Rectal smooth muscle tissue (tissue), 1 donor: ENCODE measurements around the gene TBCEL.

Experiments
- H3K27ac ChIP-seq: one replicate; pipeline ENCODE4 v1.7.0; 2013; ENCODE audit warnings: low read depth, low read length, inconsistent platforms
- H3K27me3 ChIP-seq: one replicate; pipeline ENCODE4 v1.7.0; 2013; ENCODE audit warnings: low read length; ENCODE audit not compliant: control insufficient read depth, insufficient read depth
- H3K36me3 ChIP-seq: one replicate; pipeline ENCODE4 v1.7.0; 2013; ENCODE audit warnings: low read length; ENCODE audit not compliant: control insufficient read depth, insufficient read depth
- H3K4me1 ChIP-seq: one replicate; pipeline ENCODE4 v1.7.0; 2013; ENCODE audit warnings: low read length; ENCODE audit not compliant: control insufficient read depth, insufficient read depth
- H3K4me3 ChIP-seq: one replicate; pipeline ENCODE4 v1.7.0; 2013; ENCODE audit warnings: low read length
- H3K9ac ChIP-seq: one replicate; pipeline ENCODE4 v1.7.0; 2013; ENCODE audit warnings: low read length

TBCEL gene, protein sequence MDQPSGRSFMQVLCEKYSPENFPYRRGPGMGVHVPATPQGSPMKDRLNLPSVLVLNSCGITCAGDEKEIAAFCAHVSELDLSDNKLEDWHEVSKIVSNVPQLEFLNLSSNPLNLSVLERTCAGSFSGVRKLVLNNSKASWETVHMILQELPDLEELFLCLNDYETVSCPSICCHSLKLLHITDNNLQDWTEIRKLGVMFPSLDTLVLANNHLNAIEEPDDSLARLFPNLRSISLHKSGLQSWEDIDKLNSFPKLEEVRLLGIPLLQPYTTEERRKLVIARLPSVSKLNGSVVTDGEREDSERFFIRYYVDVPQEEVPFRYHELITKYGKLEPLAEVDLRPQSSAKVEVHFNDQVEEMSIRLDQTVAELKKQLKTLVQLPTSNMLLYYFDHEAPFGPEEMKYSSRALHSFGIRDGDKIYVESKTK

GRCh38 chr11:121023848-121024751, at the start of gene TBCEL:
Gene TBCEL (plus strand): TSS chr11:121024102. CDS start chr11:121045691, 21,589 bp downstream.
- H3K27ac ChIP-seq = peak within 1 kb of the TSS; percentile 42

GRCh38 chr11:120974466-120974865, 49.4 kb upstream of the TBCEL start:
- Histone ChIP-seq H3K4me1 (no peaks in the 10 kb centered on the region), H3K4me3 (no peak overlapping the region), H3K27ac (no peak overlapping the region), H3K36me3 (no peaks in the 10 kb centered on the region), H3K27me3 (no peaks in the 10 kb centered on the region), H3K9ac (no peak overlapping the region)

More at GRCh38 chr11:121023848-121024751, at the start of gene TBCEL:
- Histone ChIP-seq H3K4me3 (peak within 1 kb of the TSS; percentile 85), H3K9ac (peak within 1 kb of the TSS; percentile 34), H3K4me1 (peaks cover 7% of the 10 kb centered on the region), H3K27me3 (no peaks in the 10 kb centered on the region), H3K36me3 (no peaks in the 10 kb centered on the region)

DNA sequence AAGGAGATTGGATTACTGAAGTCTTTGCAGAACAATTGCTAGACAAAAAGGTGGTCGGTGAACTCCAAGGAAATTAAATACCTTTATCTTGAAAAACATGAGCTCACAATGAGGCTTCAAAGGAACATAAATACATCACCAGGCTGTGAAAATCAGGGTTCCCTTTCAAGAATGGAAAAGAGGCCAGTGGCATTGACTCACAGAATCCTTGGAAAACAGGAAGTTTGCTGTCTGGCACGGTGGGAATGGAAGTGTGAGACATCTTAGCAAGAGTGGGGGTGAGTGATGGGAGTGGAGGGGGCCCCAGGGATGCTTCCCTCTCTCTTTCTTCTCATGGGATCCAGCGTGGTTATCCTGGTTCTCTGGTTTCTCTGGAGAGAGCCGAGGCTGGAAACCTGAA, 48.9 kb upstream of the TBCEL start:
- H3K36me3 ChIP-seq = no peaks in the 10 kb centered on the region
- no peak overlapping the region for H3K27ac ChIP-seq
- no peaks in the 10 kb centered on the region for H3K27me3 ChIP-seq
- no peaks in the 10 kb centered on the region for H3K4me1 ChIP-seq
- H3K4me3 ChIP-seq = no peak overlapping the region
- H3K9ac ChIP-seq = no peak overlapping the region

DNA sequence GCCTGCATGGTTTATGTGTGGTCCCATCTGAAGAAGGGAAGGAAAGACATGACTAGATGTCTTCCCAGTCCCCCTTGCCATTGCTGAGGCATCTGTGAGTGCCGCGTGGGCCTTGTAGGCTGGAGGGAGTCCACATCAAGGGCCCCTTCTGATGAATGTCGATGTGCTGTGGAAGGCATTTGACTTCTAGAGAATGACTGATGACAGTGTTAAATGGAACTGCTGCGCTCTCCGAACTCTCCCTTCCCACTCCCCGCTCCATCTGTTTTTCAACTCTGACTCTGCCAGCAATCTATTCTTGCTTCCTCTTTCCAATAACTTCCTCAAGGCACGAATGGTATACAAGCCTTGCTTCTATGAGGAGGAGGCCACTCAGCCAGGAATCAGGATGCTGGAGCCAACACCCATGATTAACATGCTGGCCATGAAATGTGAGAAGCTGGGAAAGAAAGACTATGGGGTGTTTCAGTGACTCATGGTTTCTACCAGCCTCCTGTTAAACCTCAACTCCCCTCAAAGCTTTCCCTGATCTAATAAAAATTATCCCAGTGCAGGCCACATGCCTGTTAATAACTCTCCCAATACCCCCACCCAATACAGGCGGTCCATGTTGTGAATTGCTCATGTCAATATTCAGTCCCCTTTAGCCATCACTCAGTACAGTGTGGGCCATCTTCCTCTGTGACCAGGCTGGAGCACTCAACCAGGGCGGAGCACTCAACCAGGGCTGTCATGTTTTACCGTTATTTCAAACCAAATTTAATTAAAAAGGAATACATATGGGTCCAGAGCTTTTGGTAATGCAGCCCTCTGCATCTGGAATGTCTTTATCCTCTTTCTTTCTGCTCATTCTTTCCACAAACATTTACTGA, 46.4 kb upstream of the TBCEL start:
- Histone ChIP-seq H3K4me1 (no peaks in the 10 kb centered on the region), H3K4me3 (no peak overlapping the region), H3K27ac (no peak overlapping the region), H3K36me3 (no peaks in the 10 kb centered on the region), H3K27me3 (no peaks in the 10 kb centered on the region), H3K9ac (no peak overlapping the region)

DNA sequence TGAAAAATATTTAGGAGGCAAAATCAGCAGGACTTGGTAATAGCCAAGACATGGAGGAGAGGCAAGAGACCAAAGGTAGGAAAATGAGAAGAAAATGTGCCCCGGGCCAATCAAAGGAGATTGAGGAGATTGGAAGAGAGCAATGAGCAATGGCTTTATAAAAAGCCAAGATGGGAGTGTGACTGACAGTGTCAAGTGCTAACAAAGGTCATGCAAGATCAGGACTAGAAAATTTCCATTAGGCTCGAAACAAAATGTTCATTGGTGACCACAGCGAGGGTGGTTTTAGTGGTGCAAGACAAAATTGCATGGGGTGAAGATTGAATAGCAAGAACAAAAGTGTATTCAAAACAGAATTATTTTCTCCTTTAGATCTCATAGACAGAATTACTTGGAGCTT, 45.2 kb upstream of the TBCEL start:
- H3K27me3 ChIP-seq = peaks cover 3% of the 10 kb centered on the region
- H3K4me1 ChIP-seq = no peaks in the 10 kb centered on the region
- no peak overlapping the region for H3K27ac ChIP-seq
- H3K4me3 ChIP-seq = no peak overlapping the region
- H3K36me3 ChIP-seq = no peaks in the 10 kb centered on the region
- no peak overlapping the region for H3K9ac ChIP-seq

GRCh38 chr11:120985718-120986569, 38.0 kb upstream of the TBCEL start:
- Histone ChIP-seq H3K36me3 (no peaks in the 10 kb centered on the region), H3K4me1 (no peaks in the 10 kb centered on the region), H3K4me3 (peak overlapping the region; percentile 52), H3K27ac (no peak overlapping the region), H3K27me3 (peaks cover 3% of the 10 kb centered on the region), H3K9ac (no peak overlapping the region)

DNA sequence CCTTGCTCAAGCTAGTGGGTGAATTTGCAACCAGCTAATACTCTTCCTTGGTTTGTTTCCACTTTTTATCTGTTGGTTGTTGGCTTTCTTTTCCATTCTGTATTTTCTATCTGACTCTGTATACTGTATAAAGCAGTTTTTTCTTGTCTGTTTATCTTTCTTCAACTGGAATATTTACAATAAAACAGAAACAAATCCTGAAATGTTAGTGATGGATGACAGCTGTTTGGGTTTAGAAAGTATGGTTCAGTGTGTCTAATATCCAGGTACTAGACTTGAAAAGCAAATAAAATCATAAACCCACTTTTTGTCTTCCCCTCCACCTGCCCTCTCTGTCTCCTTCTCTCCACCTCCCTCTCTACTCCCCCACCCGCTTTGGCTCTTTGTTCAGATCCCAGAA, 35.3 kb upstream of the TBCEL start:
- Histone ChIP-seq H3K27ac (no peak overlapping the region), H3K4me3 (no peak overlapping the region), H3K27me3 (no peaks in the 10 kb centered on the region), H3K9ac (no peak overlapping the region), H3K36me3 (no peaks in the 10 kb centered on the region), H3K4me1 (no peaks in the 10 kb centered on the region)

DNA sequence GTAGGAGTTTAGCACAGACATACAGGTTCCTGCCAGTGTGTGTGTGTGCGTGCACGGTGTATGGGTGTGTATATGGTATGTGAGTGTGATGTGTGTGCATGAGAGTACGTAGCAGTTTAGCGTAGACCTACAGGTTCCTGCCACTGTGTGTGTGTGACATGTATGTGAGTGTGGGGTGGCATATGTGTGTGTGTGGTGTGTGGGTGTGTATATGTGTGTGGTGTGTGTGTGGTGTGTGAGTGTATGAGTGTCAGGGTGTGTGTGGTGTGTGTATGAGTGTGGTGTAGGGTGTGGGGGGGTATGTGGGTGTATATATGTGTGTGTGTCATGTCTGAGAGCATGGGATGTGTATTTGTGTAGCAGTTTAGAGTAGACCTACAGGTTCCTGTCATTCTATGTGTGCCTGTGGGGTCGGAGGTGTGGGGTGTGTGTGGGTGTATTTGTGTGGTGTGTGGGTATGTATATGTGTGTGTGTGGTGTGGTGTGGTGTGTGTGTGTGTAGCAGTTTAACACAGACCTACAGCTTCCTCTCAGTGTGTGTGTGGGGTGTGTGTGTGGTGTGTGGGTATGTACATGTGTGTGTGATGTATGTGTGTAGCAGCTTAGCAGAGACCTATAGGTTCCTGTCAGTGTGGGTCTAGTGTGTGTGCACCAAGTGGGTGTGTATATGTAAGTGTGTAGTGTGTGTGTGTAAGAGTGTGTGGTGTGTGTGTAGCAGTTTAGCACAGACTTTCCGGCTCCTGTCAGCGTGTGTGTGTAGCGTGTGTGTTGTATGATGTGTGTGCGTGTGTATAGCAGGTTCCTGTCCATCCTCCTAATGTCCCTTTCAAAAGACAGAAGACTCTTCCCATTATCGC, 31.8 kb upstream of the TBCEL start:
- Histone ChIP-seq H3K4me1 (no peaks in the 10 kb centered on the region), H3K4me3 (no peak overlapping the region), H3K36me3 (no peaks in the 10 kb centered on the region), H3K27me3 (no peaks in the 10 kb centered on the region), H3K9ac (no peak overlapping the region), H3K27ac (no peak overlapping the region)

DNA sequence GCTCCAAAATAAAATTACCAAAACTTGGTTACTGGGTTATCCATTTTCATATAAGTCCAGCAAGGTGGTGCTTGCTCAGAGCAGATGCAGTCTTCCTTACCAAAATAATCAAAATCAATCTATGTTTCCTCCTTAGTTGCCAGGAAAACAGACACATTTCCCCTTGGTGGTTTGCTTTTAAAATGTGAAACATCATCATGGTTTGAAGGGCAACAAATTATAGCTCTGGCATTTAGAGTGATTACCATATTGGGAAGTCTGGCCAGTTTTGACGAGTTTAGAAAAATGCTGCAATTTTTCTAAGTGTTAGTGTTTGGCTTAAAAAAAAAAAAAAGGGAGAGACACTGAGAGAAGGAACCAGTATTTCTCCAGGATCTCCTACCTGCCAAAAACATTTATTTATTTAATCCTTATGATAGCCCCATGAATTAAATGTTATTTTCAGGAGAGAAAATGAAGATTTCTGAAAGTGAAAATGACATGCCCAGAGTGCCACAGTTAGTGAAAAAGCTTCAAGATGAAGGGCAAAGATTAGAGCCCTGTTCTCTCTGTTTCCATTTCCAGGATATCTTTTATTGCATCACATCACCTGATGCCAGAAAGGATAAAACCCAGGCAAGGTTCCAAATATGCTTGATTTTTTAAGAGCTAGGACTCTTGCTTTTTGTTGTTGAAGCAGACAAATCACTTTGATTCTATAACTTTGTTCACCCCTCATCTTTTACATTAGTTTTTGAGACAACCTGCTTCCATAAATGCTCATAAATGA, 29.6 kb upstream of the TBCEL start:
- Histone ChIP-seq H3K4me1 (no peaks in the 10 kb centered on the region), H3K36me3 (no peaks in the 10 kb centered on the region), H3K27ac (no peak overlapping the region), H3K27me3 (no peaks in the 10 kb centered on the region), H3K9ac (no peak overlapping the region), H3K4me3 (no peak overlapping the region)

- no peaks in the 10 kb centered on the region for H3K27me3 ChIP-seq
- H3K36me3 ChIP-seq = no peaks in the 10 kb centered on the region
Observed at GRCh38 chr11:120995184-120995583, 28.7 kb upstream of the TBCEL start.

More at GRCh38 chr11:120995184-120995583, 28.7 kb upstream of the TBCEL start:
- Histone ChIP-seq H3K4me3 (no peak overlapping the region), H3K27ac (no peak overlapping the region), H3K9ac (no peak overlapping the region), H3K4me1 (no peaks in the 10 kb centered on the region)
